Spinal cord (tissue), 10 donors: ENCODE measurements around the gene SIGLEC12. TPM values are rescaled to one million over a fixed set of nuclear protein-coding genes. Genes with fewer than 3 reads are reported as not detected.
A peak's percentile ranks its signal among the peaks of the same experiment; 100 is the strongest.

Source experiments
- DNase-seq, 6 donors: peaks; one replicate each; pipeline versions ENCODE4 v3.0.0 to v3.0.0-alpha.2; 2013 to 2015; ENCODE audit warnings: low spot score in 6 of 6, low read depth in 4 of 6
- H3K27ac ChIP-seq: one replicate; pipeline ENCODE4 v1.5.1; 2013; ENCODE audit warnings: low read depth, low read length, control low read depth
- H3K27me3 ChIP-seq: one replicate; pipeline ENCODE4 v1.6.1; 2013; ENCODE audit warnings: low read length; ENCODE audit not compliant: control insufficient read depth, insufficient read depth
- H3K36me3 ChIP-seq: one replicate; pipeline ENCODE4 v1.6.1; 2013; ENCODE audit warnings: low read length; ENCODE audit not compliant: control insufficient read depth, insufficient read depth
- H3K4me1 ChIP-seq: one replicate; pipeline ENCODE4 v1.6.1; 2013; ENCODE audit warnings: low read length; ENCODE audit not compliant: control insufficient read depth, insufficient read depth
- H3K4me3 ChIP-seq: one replicate; pipeline ENCODE4 v1.5.1; 2013; ENCODE audit warnings: low read depth, low read length, control low read depth
- H3K9me3 ChIP-seq: one replicate; pipeline ENCODE4 v1.6.1; 2013; ENCODE audit warnings: low read length; ENCODE audit not compliant: control insufficient read depth, insufficient read depth
- WGBS: methylation state at CpG from one replicate; pipeline ENCODE4 v1.1.5; 2013; ENCODE audit warnings: missing lambda C conversion rate; ENCODE audit not compliant: insufficient coverage; 5-methylcytosine and 5-hydroxymethylcytosine counted together
- long read RNA-seq, 4 donors: transcript quantifications; one replicate each; lab custom pipeline, GENCODE V29; 2026
- polyA plus RNA-seq, 2 donors: library from polyadenylated mRNA; unstranded; fragments of 120-200 nt; gene quantifications; one replicate each; pipeline ENCODE4 v1.2.1, GENCODE V29; 2013; ENCODE audit not compliant: insufficient read length in 2 of 2
- total RNA-seq, 2 donors: library from RNA; depleted of rRNA in 1 of 2; stranded (reverse); fragments of 120-200 nt in 1 of 2; fragments of >200 nt in 1 of 2; gene quantifications; one replicate each; pipeline versions ENCODE4 v1.2.3 to v1.2.4, GENCODE V29; 2013 to 2014
- donor health status: healthy.

Gene SIGLEC12
- total RNA-seq (under 1 TPM in 1 of 2 donors, not detected in 1; 0.06 TPM), polyA plus RNA-seq (not detected)
- long read RNA-seq, donor 1 = 0 reads
- long read RNA-seq, donor 2 = 0 reads
- long read RNA-seq, donor 3 = 0 reads
- long read RNA-seq, donor 4 = 0 reads

DNA sequence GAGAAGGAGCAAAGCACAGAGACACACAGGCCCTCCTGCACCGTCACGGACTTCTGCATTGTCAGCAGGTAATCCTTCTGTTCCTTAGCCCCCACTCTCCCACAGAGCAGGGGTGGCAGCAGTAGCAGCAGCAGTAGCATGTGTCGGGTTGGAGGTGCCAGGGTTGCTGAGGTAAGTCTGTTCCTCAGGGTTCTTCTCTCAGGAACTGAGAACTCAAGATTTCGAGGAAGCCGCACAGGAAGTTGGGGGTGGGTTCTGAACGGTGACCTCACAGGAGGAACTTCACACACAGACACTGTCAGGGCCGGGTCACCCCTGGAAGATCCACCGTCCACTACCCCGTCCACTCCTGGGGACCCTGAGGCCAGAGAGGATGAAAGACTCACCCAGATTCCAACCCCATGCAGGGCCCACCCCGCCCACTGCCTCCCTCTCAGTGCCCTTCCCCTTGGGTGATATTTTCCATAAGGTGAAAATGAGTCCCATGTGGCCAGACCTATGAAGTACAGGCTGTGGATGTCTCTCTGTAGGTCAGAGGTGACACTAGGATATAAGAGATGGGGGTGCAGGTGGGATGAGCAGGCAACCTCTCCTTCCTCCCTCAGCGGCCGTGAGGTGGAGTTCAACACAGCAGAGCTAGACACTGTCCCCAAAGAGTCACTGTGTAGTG is at the start of gene SIGLEC12:
Gene SIGLEC12 (minus strand): TSS at position 207 of the 670 bp plus-strand sequence. CDS start 67 bp downstream, at position 140.
- no peak for DNase-seq
- Histone ChIP-seq H3K27me3 (peaks cover 2% of the 10 kb centered on the region), H3K9me3 (no peaks in the 10 kb centered on the region), H3K27ac (no peak within 1 kb of the TSS), H3K4me3 (no peak within 1 kb of the TSS), H3K36me3 (no peaks in the 10 kb centered on the region), H3K4me1 (no peaks in the 10 kb centered on the region)
- WGBS = 63% methylated on average over 4 of the region's 12 CpGs

DNA sequence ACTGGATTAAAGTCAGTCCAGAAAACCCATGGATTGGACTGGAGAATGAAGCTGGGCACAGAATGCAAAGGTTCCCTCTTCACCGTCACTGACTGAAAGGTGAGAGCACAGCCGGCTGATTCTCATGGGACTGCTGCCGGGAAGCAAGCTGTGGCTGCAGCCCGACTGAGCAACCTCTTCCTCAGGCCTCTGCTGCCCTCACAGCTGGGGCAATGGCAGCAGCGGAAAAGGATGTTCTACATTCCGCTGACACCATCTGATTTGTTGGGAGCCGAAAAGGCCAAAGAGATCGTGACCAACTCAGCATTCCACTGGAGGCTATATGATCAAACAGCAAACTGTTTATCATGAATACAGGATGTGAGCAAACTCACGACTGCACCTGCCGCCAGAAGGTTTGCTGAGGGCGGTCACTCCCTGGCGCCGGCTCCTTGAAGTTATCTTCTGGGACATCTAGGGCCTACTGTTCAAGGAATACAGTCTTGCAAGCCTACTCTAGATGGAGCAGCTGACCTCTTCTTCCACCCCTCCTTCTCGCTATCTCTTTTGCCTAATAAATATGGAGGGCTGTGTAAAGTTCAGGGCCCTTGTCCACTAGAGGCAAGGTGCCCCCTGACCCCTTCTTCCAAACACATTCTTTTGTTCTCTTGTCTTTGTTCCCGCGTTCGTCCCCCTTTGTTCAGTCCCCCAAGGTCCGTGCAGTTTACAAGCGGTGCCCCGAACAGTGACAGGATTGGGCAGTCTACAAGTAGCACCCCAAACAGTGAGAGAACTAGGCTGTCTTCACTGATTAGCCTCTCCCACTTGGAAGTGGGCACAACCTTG is 49.5 kb upstream of the SIGLEC12 start:
- Histone ChIP-seq H3K4me3 (no peak overlapping the region), H3K4me1 (no peaks in the 10 kb centered on the region), H3K27me3 (peaks cover 7% of the 10 kb centered on the region), H3K36me3 (no peaks in the 10 kb centered on the region), H3K27ac (no peak overlapping the region), H3K9me3 (no peaks in the 10 kb centered on the region)
- 74% methylated on average over 19 of the region's 20 CpGs for WGBS
- no peak for DNase-seq

DNA sequence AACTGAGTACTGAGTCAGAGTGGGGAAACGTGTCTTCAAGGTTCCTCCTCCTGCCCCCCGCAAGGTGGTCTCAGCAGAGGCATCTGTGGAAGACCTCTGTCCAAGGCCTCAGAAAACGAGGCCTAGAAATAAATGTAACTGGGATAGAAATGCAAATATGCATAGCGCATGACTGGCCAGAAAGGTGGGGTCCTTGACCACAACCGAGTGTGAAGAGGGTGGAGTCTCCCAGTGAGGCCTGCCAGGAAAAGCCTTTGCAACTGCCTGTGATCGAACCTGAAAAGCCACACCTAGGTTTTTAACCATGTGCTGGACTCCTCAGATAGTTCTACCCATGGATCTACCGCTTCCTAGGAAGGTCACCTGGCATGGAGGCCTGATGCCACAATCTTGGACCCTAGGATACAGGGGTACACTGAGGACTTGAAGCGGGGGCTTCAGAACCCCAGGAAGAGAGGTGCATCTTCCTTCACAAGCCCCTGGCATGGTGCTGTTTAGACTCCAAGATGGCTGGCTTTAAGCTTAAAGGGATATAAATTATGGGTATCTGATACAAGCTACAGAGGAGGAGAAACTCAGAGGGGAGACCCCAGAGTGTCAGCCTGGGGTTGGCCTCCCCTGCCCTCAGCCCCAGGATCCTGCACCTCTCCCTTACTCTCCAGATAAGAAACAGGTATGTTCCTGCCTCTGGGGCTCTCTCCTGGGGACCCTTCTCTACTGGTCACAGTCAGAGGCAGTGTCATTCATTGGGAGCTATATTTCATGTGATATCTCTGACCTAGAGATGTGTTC is 48.1 kb upstream of the SIGLEC12 start:
- 71% methylated on average over 7 of the region's 8 CpGs for WGBS
- DNase-seq = no peak
- no peaks in the 10 kb centered on the region for H3K9me3 ChIP-seq
- H3K4me3 ChIP-seq = no peak overlapping the region
- H3K27ac ChIP-seq = no peak overlapping the region
- peaks cover 7% of the 10 kb centered on the region for H3K27me3 ChIP-seq
- H3K36me3 ChIP-seq = no peaks in the 10 kb centered on the region
- H3K4me1 ChIP-seq = no peaks in the 10 kb centered on the region

DNA sequence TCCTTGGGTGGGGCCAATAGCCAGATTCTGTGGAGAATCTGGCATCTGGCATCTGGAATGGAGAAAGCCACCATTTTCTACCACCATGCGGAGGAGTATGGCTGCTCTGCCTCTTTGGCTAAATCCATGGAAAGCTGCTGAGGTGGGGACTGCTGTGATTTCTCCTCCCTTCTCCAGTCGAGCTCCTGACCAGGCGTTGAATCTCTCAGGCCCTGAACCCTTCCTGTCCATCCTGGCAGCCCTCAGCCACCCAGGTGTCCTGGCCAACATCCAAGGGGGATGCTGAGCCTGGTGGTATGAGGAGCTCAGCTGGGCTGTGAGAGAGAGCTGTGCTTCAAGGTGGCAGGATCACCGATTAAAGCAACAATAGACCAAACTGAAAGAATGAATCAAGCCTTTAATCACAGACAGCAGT is 47.3 kb upstream of the SIGLEC12 start:
- Histone ChIP-seq H3K27me3 (peaks cover 5% of the 10 kb centered on the region), H3K9me3 (no peaks in the 10 kb centered on the region), H3K36me3 (no peaks in the 10 kb centered on the region), H3K4me3 (no peak overlapping the region), H3K4me1 (no peaks in the 10 kb centered on the region), H3K27ac (no peak overlapping the region)
- DNase-seq = no peak
- no CpG with 5 or more reads among the region's 4 CpGs for WGBS

DNA sequence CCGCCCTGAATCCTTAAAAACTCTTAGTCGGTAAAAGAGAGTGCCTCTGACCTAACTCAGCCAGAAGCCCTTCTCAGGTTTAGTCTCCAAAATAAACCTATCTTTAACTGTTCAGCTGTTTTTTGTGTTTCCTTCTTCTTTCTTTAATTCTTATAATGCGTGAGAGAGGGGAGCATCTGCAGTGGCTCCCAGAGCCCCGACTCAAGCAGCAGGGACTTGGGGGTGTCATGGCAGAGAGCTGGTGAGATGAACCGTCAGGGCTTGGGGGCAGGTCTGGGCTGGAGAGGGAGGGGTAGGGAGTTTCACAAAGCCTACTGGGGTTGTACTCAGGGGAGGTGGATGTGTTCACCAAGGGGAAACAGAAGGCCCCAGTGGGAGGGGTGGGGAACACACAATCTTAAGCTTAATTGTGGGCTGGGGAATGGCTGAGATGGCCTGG is 46.6 kb upstream of the SIGLEC12 start:
- Histone ChIP-seq H3K4me3 (no peak overlapping the region), H3K27me3 (peaks cover 3% of the 10 kb centered on the region), H3K4me1 (no peaks in the 10 kb centered on the region), H3K27ac (no peak overlapping the region), H3K9me3 (no peaks in the 10 kb centered on the region), H3K36me3 (no peaks in the 10 kb centered on the region)
- no peak for DNase-seq
- WGBS = 82% methylated on average over 5 of the region's 5 CpGs

DNA sequence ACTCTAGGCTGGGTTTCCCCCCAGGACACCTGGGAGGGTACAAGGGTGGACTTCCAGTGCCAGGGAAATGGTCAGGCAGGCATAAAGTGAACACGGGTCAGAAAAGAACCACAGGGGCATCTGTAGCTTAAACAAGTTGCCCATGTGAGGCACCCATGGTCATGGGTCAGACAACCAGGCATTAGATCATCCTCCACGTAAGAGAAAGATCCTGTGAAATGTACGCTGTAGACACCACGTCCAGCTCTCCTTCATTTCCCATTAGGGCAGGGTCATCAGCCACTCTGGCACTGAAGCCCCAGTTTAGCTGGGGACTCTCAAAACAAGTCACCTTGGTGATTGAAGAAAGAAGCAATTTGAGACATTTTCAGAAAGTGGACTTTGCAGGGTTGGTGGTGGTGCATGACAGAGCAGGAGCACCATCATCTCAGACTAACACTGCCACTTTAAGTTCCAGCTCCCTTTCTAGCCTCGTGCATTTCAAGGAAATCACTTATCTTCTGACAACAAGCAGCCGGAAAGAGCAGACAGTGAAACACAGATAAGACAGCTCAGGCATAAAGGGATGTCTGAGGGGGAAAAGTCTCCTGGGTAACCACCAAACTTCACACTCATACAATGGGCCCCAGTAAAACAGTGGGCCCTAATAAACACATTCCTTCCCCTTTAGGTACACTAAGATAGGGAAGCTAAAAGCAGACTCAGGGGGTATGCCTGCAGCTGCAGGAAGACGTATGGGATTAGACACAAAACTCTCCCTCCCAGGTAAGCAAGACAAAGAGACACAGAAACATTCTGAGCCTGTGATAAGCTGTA is 46.0 kb upstream of the SIGLEC12 start:
- 69% methylated on average over 1 of the region's 7 CpGs for WGBS
- H3K4me1 ChIP-seq = no peaks in the 10 kb centered on the region
- H3K4me3 ChIP-seq = no peak overlapping the region
- H3K36me3 ChIP-seq = no peaks in the 10 kb centered on the region
- H3K9me3 ChIP-seq = no peaks in the 10 kb centered on the region
- peaks cover 4% of the 10 kb centered on the region for H3K27me3 ChIP-seq
- peak in 1 of 6 donors; percentile 6 for DNase-seq
- no peak overlapping the region for H3K27ac ChIP-seq

DNA sequence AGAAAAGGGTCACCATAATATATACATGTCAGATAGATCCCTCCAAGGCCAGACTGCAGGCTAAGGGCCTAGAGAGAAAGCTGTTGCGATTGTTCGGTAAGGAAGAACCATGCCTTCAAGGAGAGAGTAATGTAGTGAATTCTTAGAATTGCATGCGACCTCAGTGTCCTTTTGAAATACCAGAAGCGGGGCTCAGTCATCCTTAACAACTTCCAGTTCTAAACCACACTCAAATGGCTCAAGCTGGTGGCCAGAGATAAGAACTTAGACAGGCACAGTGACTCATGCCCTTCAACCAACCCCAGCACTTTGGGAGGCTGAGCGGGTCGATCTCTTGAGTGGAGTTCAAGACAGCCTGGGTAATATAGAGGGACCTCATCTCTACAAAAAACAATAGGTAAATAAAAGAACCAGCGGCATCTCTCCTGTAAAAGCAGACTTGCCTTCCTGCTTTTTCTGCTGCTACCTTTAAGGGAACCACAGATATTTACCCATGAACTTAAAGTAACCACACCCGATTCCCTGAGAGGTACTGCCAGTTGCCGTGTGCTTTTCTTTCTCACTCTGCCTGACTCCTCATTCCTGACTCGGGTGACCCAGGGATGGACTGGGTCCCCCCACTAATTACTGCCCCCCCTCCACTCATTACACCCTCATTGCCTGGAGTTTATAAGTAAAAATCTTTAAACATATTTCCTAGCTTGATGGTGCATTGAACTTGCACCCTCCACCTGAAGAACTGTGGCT is 45.2 kb upstream of the SIGLEC12 start:
- DNase-seq = no peak
- no peaks in the 10 kb centered on the region for H3K4me1 ChIP-seq
- WGBS = 56% methylated on average over 5 of the region's 10 CpGs
- no peak overlapping the region for H3K4me3 ChIP-seq
- H3K27me3 ChIP-seq = peaks cover 4% of the 10 kb centered on the region
- H3K9me3 ChIP-seq = no peaks in the 10 kb centered on the region
- H3K27ac ChIP-seq = no peak overlapping the region
- H3K36me3 ChIP-seq = no peaks in the 10 kb centered on the region

DNA sequence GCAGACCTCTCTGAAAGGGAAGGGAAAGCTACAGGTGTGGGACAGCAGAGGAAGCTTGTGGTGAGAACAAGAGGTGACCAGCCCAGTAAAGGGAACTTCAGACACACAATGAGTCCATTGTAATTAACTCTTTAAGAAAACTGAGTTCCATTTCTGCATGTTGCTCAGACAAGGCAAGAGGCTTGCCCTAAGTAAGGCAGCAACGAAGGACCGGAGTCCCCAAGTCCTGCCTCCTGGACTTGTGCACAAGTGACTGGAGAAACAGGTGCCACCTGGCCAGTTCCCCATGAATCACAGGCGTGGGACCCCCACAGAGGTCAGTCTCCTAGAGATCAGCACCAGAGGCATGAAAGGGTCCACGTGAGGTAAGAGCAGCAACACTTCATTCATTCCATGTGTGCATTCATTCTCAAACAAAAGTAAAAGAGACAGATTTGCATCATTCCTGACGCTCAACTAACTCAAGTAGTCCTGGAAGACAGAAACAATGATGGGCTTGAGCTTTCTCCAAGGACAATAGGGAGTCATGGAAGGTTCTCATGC is 44.6 kb upstream of the SIGLEC12 start:
- Histone ChIP-seq H3K27me3 (peaks cover 7% of the 10 kb centered on the region), H3K36me3 (no peaks in the 10 kb centered on the region), H3K4me1 (no peaks in the 10 kb centered on the region), H3K4me3 (no peak overlapping the region), H3K9me3 (no peaks in the 10 kb centered on the region), H3K27ac (no peak overlapping the region)
- DNase-seq = no peak
- WGBS = 76% methylated on average over 4 of the region's 5 CpGs
